ENCODE data around the gene SLC34A1.

GRCh38 chr5:177357146-177357458 lies 27.1 kb upstream of the SLC34A1 start:
- TF ChIP-seq CTCF (conservative IDR thresholded peaks at IDR 0.05; ENCODE audit: low read depth, low read length): no peak
- no peak for TF ChIP-seq MAZ (IDR thresholded peaks at IDR 0.05; ENCODE audit: borderline replicate concordance, low read depth, low read length)
- TF ChIP-seq CEBPB (IDR thresholded peaks at IDR 0.05; ENCODE audit: low read depth, low read length): no peak
- TF ChIP-seq RCOR1 (IDR thresholded peaks at IDR 0.05; ENCODE audit: insufficient replicate concordance, low read length): no peak
- no peak for TF ChIP-seq POLR2A (IDR thresholded peaks at IDR 0.05; ENCODE audit: low read depth, low read length)
- TF ChIP-seq RAD21 (IDR thresholded peaks at IDR 0.05; ENCODE audit: low read length): no peak
- TF ChIP-seq ELK1 (IDR thresholded peaks at IDR 0.05; ENCODE audit: borderline replicate concordance, low read depth, low read length): no peak
- no peak for TF ChIP-seq SMC3 (IDR thresholded peaks at IDR 0.05; ENCODE audit: low read depth, low read length)
- TF ChIP-seq FOS (IDR thresholded peaks at IDR 0.05; ENCODE audit: low read depth, low read length): no peak
- TF ChIP-seq USF2 (IDR thresholded peaks at IDR 0.05; ENCODE audit: low read depth, low read length): no peak
- TF ChIP-seq MAFK (IDR thresholded peaks at IDR 0.05; ENCODE audit: low read depth, low read length): no peak
- TF ChIP-seq RFX5 (IDR thresholded peaks at IDR 0.05; ENCODE audit: low read depth, low read length): no peak
- no peak for TF ChIP-seq MXI1 (IDR thresholded peaks at IDR 0.05; ENCODE audit: borderline replicate concordance, low read depth, low read length)
- no peak for TF ChIP-seq BHLHE40 (IDR thresholded peaks at IDR 0.05; ENCODE audit: low read depth, low read length)

Measured in IMR-90 (cell line).